ENCODE results near the gene AHDC1. TPM values are rescaled to one million over a fixed set of nuclear protein-coding genes. Genes with fewer than 3 reads are reported as not detected.

AHDC1 gene
- total RNA-seq, 4 donors from 2014 or later: 26.4 to 39.9 (median 34.6) TPM

- WGBS, 2 donors: 73 to 79% methylated on average over 11 of the region's 11 CpGs
- Histone ChIP-seq H3K27me3 (no peaks in the 10 kb centered on the region), H3K27ac (peak overlapping the region in 1 of 4 donors; percentile 52), H3K36me3 (no peaks in the 10 kb centered on the region), H3K4me3 (no peak overlapping the region), H3K9me3 (no peaks in the 10 kb centered on the region), H3K4me1 (peaks cover 0 to 33% (median 16%) of the 10 kb centered on the region in 4 donors)
- no peak for DNase-seq (ENCODE audit: low spot score in 2 of 2)
- TF ChIP-seq POLR2A (IDR thresholded peaks at IDR 0.05) (no peak), EP300 (IDR thresholded peaks at IDR 0.05) (peak in 1 of 2 donors; percentile 72), CTCF (IDR thresholded peaks at IDR 0.05) (no peak)
Measured at GRCh38 chr1:27626031-27626935, 22.3 kb upstream of the AHDC1 start.

- DNase-seq (ENCODE audit: low spot score in 2 of 2): no peak
- Histone ChIP-seq H3K4me3 (no peak overlapping the region), H3K36me3 (no peaks in the 10 kb centered on the region), H3K27ac (no peak overlapping the region), H3K27me3 (no peaks in the 10 kb centered on the region), H3K9me3 (no peaks in the 10 kb centered on the region), H3K4me1 (peaks cover 0 to 18% (median 12%) of the 10 kb centered on the region in 4 donors)
- 58 to 60% methylated on average over 7 of the region's 7 CpGs for WGBS, 2 donors
- TF ChIP-seq POLR2A (IDR thresholded peaks at IDR 0.05): no peak
- TF ChIP-seq EP300 (IDR thresholded peaks at IDR 0.05): no peak
- no peak for TF ChIP-seq CTCF (IDR thresholded peaks at IDR 0.05)
Measured at GRCh38 chr1:27624467-27625178, 20.7 kb upstream of the AHDC1 start.

GRCh38 chr1:27623327-27624212 is 19.6 kb upstream of the AHDC1 start:
- no peaks in the 10 kb centered on the region for H3K36me3 ChIP-seq
- no peak overlapping the region for H3K4me3 ChIP-seq
- H3K27ac ChIP-seq: no peak overlapping the region
- WGBS, 2 donors: 85 to 92% methylated on average over 13 of the region's 13 CpGs
- no peak for DNase-seq (ENCODE audit: low spot score in 2 of 2)
- H3K4me1 ChIP-seq: peaks cover 0 to 8% (median 6%) of the 10 kb centered on the region in 4 donors
- no peak for TF ChIP-seq EP300 (IDR thresholded peaks at IDR 0.05)
- TF ChIP-seq CTCF (IDR thresholded peaks at IDR 0.05): no peak
- TF ChIP-seq POLR2A (IDR thresholded peaks at IDR 0.05): no peak
- H3K27me3 ChIP-seq: no peaks in the 10 kb centered on the region
- no peaks in the 10 kb centered on the region for H3K9me3 ChIP-seq

GRCh38 chr1:27622828-27623227 is 18.9 kb upstream of the AHDC1 start:
- Histone ChIP-seq H3K4me1 (peaks cover 0 to 7% (median 5%) of the 10 kb centered on the region in 4 donors), H3K27ac (no peak overlapping the region), H3K4me3 (no peak overlapping the region), H3K9me3 (no peaks in the 10 kb centered on the region), H3K36me3 (no peaks in the 10 kb centered on the region), H3K27me3 (no peaks in the 10 kb centered on the region)
- no peak for DNase-seq (ENCODE audit: low spot score in 2 of 2)
- TF ChIP-seq CTCF (IDR thresholded peaks at IDR 0.05): no peak
- no peak for TF ChIP-seq POLR2A (IDR thresholded peaks at IDR 0.05)
- no peak for TF ChIP-seq EP300 (IDR thresholded peaks at IDR 0.05)
- WGBS, 2 donors: 94 to 100% methylated on average over 1 to 4 of the region's 4 CpGs
